ENCODE data around the gene IER5L.

DNA sequence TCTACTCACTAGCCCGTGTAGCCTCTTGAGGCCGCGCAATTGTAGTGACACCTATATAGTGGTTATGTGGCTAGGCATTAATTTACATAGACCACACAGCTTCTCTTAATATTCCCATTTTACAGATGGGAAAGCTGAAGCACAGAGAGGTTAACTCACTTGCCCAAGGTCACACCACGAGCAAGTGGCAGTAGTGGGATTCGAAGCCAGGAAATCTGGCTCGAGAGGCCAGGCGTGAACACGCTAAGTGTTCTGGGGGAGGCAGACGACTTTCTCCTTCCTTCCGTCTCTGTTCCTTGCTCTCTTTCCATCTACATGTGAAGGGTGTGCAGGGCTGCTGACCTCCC, 49.8 kb upstream of the IER5L start:
- TF ChIP-seq ZBTB8A (tag by site-specific recombination; IDR thresholded peaks at IDR 0.05) (no peak), ZNF274 (IDR thresholded peaks at IDR 0.05; ENCODE audit: low read length) (no peak), ZNF274 (tag by site-specific recombination; IDR thresholded peaks at IDR 0.05; ENCODE audit: borderline replicate concordance) (no peak), ZNF596 (tag by site-specific recombination; IDR thresholded peaks at IDR 0.05) (no peak)
- TF ChIP-seq, protein P1, sequence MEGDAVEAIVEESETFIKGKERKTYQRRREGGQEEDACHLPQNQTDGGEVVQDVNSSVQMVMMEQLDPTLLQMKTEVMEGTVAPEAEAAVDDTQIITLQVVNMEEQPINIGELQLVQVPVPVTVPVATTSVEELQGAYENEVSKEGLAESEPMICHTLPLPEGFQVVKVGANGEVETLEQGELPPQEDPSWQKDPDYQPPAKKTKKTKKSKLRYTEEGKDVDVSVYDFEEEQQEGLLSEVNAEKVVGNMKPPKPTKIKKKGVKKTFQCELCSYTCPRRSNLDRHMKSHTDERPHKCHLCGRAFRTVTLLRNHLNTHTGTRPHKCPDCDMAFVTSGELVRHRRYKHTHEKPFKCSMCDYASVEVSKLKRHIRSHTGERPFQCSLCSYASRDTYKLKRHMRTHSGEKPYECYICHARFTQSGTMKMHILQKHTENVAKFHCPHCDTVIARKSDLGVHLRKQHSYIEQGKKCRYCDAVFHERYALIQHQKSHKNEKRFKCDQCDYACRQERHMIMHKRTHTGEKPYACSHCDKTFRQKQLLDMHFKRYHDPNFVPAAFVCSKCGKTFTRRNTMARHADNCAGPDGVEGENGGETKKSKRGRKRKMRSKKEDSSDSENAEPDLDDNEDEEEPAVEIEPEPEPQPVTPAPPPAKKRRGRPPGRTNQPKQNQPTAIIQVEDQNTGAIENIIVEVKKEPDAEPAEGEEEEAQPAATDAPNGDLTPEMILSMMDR (tag by site-specific recombination; IDR thresholded peaks at IDR 0.05) = no peak
- TF ChIP-seq, protein P2, sequence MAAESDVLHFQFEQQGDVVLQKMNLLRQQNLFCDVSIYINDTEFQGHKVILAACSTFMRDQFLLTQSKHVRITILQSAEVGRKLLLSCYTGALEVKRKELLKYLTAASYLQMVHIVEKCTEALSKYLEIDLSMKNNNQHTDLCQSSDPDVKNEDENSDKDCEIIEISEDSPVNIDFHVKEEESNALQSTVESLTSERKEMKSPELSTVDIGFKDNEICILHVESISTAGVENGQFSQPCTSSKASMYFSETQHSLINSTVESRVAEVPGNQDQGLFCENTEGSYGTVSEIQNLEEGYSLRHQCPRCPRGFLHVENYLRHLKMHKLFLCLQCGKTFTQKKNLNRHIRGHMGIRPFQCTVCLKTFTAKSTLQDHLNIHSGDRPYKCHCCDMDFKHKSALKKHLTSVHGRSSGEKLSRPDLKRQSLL (tag by site-specific recombination; IDR thresholded peaks at IDR 0.05) = no peak
